HG03103 (cell line): ENCODE measurements around the gene BARHL1.
"Not testable (repeated sequence)": the region's sequence is repeated elsewhere in the genome, so short reads cannot be mapped to it uniquely, and the experiment has no call there.

Source experiments
- ATAC-seq: cut with Tn5 transposase; IDR thresholded peaks from one replicate; pipeline ENCODE4 v1.9.1; 2021; ENCODE audit warnings: low read depth; ENCODE audit not compliant: unreplicated experiment

BARHL1 gene

GRCh38 chr9:132555528-132555927 lies 26.9 kb upstream of the BARHL1 start:
- no peak for ATAC-seq

GRCh38 chr9:132556235-132556634 lies 26.2 kb upstream of the BARHL1 start:
- no peak for ATAC-seq

- ATAC-seq, result no peak
Measured at GRCh38 chr9:132556714-132557113, 25.7 kb upstream of the BARHL1 start.

GRCh38 chr9:132557159-132557558 lies 25.2 kb upstream of the BARHL1 start:
- no peak for ATAC-seq

- no peak for ATAC-seq
Measured at GRCh38 chr9:132559711-132560110, 22.7 kb upstream of the BARHL1 start.

- no peak for ATAC-seq
Measured at GRCh38 chr9:132560616-132561202, 21.7 kb upstream of the BARHL1 start.

- no peak for ATAC-seq
Measured at GRCh38 chr9:132562306-132562573, 20.2 kb upstream of the BARHL1 start.

GRCh38 chr9:132564526-132564925 lies 17.9 kb upstream of the BARHL1 start:
- ATAC-seq, result no peak

- not testable (repeated sequence) for ATAC-seq
Measured at GRCh38 chr9:132568787-132569186, 13.6 kb upstream of the BARHL1 start.

- ATAC-seq, result no peak
Measured at GRCh38 chr9:132571806-132572600, 10.4 kb upstream of the BARHL1 start.

- no peak for ATAC-seq
Measured at GRCh38 chr9:132572921-132573320, 9.5 kb upstream of the BARHL1 start.

- ATAC-seq, result no peak
Measured at GRCh38 chr9:132575005-132575609, 7.3 kb upstream of the BARHL1 start.

- ATAC-seq, result no peak
Measured at GRCh38 chr9:132575811-132576210, 6.6 kb upstream of the BARHL1 start.

- ATAC-seq, result no peak
Measured at GRCh38 chr9:132577119-132577518, 5.3 kb upstream of the BARHL1 start.

- ATAC-seq, result no peak
Measured at GRCh38 chr9:132578367-132578932, 4.0 kb upstream of the BARHL1 start.

- ATAC-seq, result no peak
Measured at GRCh38 chr9:132579427-132579798, 3.0 kb upstream of the BARHL1 start.

GRCh38 chr9:132582786-132583583 lies 579 bp downstream of the BARHL1 start:
- ATAC-seq, result no peak

- no peak for ATAC-seq
Measured at GRCh38 chr9:132583584-132584304, 1.3 kb downstream of the BARHL1 start.

- no peak for ATAC-seq
Measured at GRCh38 chr9:132584601-132585560, 2.5 kb downstream of the BARHL1 start.
